PFSK-1 (cell line): ENCODE results near the gene DUS1L.

Experiments
- FOXP2 ChIP-seq: optimal IDR thresholded peaks from 2 replicates; pipeline ENCODE3; 2011; ENCODE audit warnings: borderline replicate concordance, control low read depth, inconsistent platforms; ENCODE audit not compliant: insufficient read depth; ENCODE audit errors: extremely low read length, extremely low read depth
- POLR2AphosphoS5 ChIP-seq: IDR thresholded peaks from 2 replicates; pipeline ENCODE4 v1.6.1; 2012; ENCODE audit warnings: low read depth, mild to moderate bottlenecking, control low read depth, low read length, moderate library complexity
- REST ChIP-seq, 2 experiments: IDR thresholded peaks; 2 replicates each; pipeline versions ENCODE4 v1.6.1 to v1.8.0; 2011 to 2012; ENCODE audit warnings: low read depth in 2 of 2, low read length in 2 of 2, control low read depth in 1 of 2, inconsistent platforms in 1 of 2, mild to moderate bottlenecking in 1 of 2, moderate library complexity in 1 of 2; ENCODE audit not compliant: insufficient read depth in 1 of 2
- SIN3A ChIP-seq: IDR thresholded peaks from 2 replicates; pipeline ENCODE4 v1.6.1; 2012; ENCODE audit warnings: mild to moderate bottlenecking, low read length, moderate library complexity, borderline replicate concordance; ENCODE audit not compliant: insufficient read depth
- TAF1 ChIP-seq: IDR thresholded peaks from 2 replicates; pipeline ENCODE4 v1.6.1; 2012; ENCODE audit warnings: low read length, control low read depth, borderline replicate concordance; ENCODE audit not compliant: insufficient read depth

The DUS1L gene

DNA sequence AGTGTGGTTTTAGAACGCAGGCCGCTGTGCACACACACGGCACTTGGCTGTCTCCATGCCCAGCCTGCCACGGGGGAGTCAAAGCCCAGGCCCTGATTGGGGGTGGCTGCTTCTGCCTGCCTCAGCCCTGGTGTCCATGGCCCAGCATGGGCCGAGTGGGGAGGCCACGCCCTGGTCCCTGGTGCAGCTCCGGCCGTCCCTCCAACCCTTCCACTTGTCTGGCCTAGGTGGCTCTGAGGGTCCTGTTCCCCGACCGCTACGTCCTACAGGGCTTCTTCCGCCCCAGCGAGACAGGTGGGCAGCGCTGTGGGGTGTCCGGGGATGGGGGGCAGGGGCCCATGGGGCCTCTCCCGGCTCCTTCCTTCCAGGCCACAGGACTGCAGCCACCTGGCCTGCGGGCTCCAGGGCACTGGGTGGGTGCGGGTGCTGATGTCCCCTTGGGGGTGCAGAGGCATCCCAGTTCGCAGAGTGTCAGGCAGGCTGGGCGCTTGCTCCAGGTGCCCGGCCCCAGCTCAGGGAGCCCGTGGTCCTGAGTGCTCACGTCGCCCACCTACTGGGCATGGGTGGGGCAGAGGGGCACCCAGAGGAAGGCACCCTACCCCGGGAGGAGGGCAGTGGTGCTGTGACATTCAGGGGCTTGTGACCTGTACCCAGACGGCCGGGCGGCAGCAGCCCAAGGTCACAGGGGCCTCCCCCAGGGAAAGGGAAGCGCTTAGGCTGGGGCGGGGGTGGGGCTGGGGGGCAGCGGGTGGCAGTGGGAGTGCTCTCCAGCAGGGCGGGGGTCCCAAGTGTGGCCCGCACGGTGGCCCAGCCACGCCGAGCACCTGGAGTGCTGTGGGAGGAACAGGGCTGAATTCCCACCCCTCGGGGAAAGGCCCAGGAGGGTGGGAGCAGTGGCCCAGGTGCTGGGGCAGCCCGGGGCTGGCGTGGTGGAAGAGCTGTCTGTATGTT, 54.8 kb downstream of the DUS1L start:
- TF ChIP-seq REST (IDR thresholded peaks at IDR 0.05; ENCODE audit: insufficient read depth in 1 of 2, low read depth in 2 of 2, low read length in 2 of 2) (no peak), SIN3A (no peak), POLR2AphosphoS5 (no peak), TAF1 (no peak), FOXP2 (no peak)

DNA sequence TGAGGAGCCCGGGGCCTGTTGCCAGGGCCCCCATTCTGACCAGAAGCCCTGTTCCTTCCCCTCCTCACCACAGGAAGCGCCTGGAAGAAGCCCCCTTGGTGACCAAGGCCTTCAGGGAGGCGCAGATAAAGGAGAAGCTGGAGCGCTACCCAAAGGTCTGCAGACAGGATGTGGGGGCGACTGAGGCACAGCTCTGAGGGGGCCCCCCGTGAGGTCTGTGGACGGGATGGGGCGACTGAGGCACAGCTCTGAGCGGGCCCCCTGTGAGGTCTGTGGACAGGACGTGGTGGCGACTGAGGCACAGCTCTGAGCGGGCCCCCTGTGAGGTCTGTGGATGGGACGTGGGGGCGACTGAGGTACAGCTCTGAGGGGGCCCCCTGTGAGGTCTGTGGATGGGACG, 56.2 kb downstream of the DUS1L start:
- no peak for TF ChIP-seq SIN3A
- no peak for TF ChIP-seq POLR2AphosphoS5

- no peak for TF ChIP-seq REST (IDR thresholded peaks at IDR 0.05; ENCODE audit: insufficient read depth in 1 of 2, low read depth in 2 of 2, low read length in 2 of 2)
- no peak for TF ChIP-seq TAF1
- no peak for TF ChIP-seq SIN3A
- TF ChIP-seq FOXP2, result no peak
- TF ChIP-seq POLR2AphosphoS5, result no peak
Measured at GRCh38 chr17:82008941-82009405, 56.6 kb downstream of the DUS1L start.

DNA sequence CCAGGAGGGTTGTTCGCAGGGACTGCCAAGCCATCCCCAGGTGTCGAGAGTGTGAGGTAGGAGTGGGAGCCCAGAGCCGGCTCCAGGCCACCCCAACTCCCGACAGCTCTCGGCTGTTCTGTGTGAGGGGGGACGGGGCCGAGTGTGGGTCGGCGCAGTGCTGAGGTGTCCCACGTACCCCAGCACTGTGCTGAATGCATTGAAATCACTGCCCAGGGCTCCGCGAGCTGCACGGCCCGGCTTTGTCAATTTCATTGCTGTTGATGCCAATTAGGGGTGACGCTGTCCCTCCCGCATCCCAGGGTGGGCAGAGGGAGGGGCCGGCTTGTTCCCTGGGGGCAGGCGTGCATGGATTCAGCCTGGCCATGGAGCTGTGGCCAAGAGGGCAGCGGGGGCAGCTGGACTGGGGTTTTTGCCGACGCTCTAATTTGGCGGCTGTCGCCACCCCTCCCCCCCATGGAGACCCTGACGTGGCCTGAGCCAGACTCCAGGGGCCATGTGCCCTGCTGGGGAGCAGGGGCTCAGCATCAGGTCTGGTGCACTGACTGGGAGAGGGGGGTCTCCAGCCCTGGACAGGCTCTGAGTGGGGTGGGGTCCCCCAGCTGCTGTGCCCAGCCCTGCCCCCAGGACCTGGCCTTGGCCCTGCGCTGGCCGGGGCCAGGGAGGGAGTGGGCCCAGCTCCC, 57.2 kb downstream of the DUS1L start:
- no peak for TF ChIP-seq TAF1
- no peak for TF ChIP-seq POLR2AphosphoS5
- no peak for TF ChIP-seq SIN3A
- no peak for TF ChIP-seq REST (IDR thresholded peaks at IDR 0.05; ENCODE audit: insufficient read depth in 1 of 2, low read depth in 2 of 2, low read length in 2 of 2)
- no peak for TF ChIP-seq FOXP2
